Measurements from ENCODE around the gene FTO.

The FTO gene

GRCh38 chr16:53971616-53972015 lies 267.7 kb downstream of the FTO start:
- DNase-seq, result no peak

- DNase-seq, result no peak
Observed at GRCh38 chr16:53973021-53973420, 269.1 kb downstream of the FTO start.

- no peak for DNase-seq
Observed at GRCh38 chr16:53974484-53975080, 270.6 kb downstream of the FTO start.

GRCh38 chr16:53980675-53981074 lies 276.7 kb downstream of the FTO start:
- DNase-seq, result no peak

- no peak for DNase-seq
Observed at GRCh38 chr16:53982631-53983042, 278.7 kb downstream of the FTO start.

- DNase-seq, result no peak
Observed at GRCh38 chr16:53984936-53985335, 281.0 kb downstream of the FTO start.

- no peak for DNase-seq
Observed at GRCh38 chr16:53985861-53986260, 281.9 kb downstream of the FTO start.

GRCh38 chr16:53986793-53987192 lies 282.8 kb downstream of the FTO start:
- DNase-seq, result no peak

GRCh38 chr16:53988136-53988535 lies 284.2 kb downstream of the FTO start:
- no peak for DNase-seq

- DNase-seq, result no peak
Observed at GRCh38 chr16:53989597-53989996, 285.6 kb downstream of the FTO start.

GRCh38 chr16:53991754-53992378 lies 287.9 kb downstream of the FTO start:
- no peak for DNase-seq

- DNase-seq, result no peak
Observed at GRCh38 chr16:53995378-53995777, 291.4 kb downstream of the FTO start.

- no peak for DNase-seq
Observed at GRCh38 chr16:53996961-53997360, 293.0 kb downstream of the FTO start.

GRCh38 chr16:53998024-53998810 lies 294.3 kb downstream of the FTO start:
- DNase-seq, result no peak

- no peak for DNase-seq
Observed at GRCh38 chr16:53998966-53999522, 295.1 kb downstream of the FTO start.

GRCh38 chr16:53999841-54000240 lies 295.9 kb downstream of the FTO start:
- no peak for DNase-seq

- DNase-seq, result no peak
Observed at GRCh38 chr16:54000361-54000760, 296.4 kb downstream of the FTO start.

- DNase-seq, result no peak
Observed at GRCh38 chr16:54006693-54007092, 302.7 kb downstream of the FTO start.

GRCh38 chr16:54007504-54007903 lies 303.5 kb downstream of the FTO start:
- no peak for DNase-seq

GRCh38 chr16:54009464-54010176 lies 305.7 kb downstream of the FTO start:
- DNase-seq, result no peak

- DNase-seq, result no peak
Observed at GRCh38 chr16:54015147-54015546, 311.2 kb downstream of the FTO start.

- no peak for DNase-seq
Observed at GRCh38 chr16:54022362-54022761, 318.4 kb downstream of the FTO start.

- DNase-seq, result no peak
Observed at GRCh38 chr16:54026456-54026855, 322.5 kb downstream of the FTO start.
